Fibroblast of the conjunctiva (primary cell): Measurements from ENCODE around the gene TEX22.

Experiments
- DNase-seq: peaks from one replicate; pipeline ENCODE4 v3.0.0-alpha.2; 2010; ENCODE audit warnings: low read depth

TEX22 gene

GRCh38 chr14:105366386-105367074 lies 31.8 kb upstream of the TEX22 start:
- DNase-seq, result no peak

DNA sequence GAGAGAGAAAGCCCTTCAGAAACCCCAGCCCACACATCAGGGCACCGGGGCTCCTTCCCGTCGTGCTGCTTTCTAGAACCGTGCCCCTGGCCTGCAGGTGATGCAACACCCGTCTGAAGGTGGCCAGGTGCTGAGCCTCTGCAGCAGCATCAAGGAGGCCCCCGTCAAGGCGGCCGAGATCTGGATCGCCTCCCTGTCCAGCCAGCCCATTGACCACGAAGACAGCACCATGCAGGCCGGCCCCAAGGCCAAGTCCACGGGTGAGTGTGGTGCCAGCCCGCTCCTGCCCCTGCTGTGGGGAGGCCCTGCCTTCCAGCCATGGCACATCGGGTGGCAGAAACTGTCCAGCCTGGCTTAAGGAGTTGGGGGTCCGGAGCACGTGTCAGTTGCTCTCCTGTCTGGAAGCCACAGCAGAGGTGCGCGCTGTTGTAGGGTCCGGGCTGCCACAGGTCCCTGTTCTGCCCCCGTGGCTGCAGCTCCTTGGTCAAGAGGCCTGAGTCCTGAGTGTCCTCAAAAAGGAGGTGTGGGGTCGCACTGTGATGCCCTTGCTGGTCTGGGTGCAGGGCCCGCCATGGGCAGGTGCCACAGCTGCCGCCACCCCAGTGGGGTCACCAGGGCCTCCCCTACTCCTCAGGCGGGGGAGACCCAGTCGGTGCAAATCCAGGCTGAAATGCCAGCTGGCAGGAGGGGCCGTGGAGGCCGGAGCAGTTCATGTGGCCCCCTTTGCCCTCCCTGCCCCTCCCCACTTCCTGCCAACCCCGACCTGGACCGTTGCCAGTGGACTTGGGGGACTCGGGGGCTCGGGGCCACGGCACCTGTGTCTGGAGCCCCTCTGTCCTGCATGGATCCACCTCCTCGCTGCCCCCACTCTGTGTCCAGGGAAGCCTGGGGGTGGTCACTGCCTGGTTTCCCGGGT lies 31.0 kb upstream of the TEX22 start:
- DNase-seq, result no peak

DNA sequence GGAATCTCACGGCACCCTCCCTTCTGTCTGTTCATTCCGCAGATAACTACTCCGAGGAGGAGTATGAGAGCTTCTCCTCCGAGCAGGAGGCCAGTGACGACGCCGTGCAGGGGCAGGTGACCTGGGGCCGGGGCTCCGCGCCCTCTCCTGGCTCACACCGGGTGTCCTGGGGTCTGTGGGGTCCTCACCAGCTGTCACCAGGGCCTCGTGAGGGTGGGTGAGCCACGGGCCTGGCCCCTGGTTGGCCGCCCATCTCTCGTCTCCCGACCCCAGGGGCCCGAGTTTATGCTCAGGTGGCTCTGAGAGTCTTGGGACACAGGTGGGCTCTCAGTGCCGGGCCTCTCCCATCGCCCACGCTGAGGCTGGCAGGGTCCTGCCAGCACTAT lies 30.3 kb upstream of the TEX22 start:
- DNase-seq, result no peak

DNA sequence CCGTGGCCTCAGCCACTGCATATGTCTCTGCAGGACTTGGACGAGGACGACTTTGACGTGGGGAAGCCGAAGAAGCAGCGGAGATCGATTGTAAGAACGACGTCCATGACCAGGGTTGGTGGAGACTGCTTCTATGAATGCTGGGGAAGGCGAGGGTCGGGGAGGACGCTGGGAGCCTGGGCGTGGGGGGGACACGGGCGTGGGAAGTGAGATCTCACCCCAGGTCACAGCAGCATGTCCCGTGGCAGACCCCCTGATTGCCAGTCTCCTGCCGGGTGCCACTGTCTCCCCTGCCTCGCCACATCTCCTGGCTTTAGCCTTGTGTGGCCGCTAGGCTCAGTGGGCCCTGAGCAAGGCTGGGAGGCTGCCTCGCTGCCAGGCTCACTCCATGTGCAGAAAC lies 29.9 kb upstream of the TEX22 start:
- no peak for DNase-seq

DNA sequence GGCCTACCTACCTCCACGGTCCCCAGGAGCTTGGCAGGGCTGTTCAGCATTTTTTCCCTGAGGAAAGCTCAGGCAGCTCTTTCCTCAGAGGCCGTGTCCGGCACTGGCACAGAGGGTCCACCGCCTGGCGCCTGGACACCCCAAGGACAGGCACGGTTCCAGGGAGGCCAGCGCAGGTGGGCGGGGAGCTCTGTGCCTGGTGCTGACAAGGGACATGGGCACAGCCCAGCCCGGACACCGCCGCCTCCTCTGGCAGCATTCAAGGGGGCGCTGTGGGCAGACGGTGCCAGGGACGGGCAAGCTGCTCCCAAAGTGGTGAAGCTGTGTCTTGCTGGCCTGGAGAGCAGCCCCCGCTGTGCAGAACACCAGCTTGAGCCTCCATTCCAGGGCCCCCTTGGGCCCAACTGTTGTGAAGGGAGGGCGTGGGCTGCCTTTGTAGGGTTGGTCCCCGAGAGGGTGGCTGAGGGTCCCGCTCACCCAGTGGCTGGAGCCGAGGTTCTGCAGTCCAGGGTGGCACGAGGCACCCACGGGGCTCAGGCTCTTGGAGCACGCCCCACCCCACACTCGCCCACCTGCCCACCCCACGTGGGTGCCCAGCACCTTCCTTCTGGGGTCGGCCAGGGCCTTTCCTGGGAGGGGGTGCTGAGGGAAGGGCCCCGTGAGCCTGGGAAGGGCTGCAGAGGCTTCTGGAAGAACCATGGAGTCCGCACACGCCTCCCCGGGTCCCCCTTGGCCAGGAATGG lies 29.3 kb upstream of the TEX22 start:
- no peak for DNase-seq

DNA sequence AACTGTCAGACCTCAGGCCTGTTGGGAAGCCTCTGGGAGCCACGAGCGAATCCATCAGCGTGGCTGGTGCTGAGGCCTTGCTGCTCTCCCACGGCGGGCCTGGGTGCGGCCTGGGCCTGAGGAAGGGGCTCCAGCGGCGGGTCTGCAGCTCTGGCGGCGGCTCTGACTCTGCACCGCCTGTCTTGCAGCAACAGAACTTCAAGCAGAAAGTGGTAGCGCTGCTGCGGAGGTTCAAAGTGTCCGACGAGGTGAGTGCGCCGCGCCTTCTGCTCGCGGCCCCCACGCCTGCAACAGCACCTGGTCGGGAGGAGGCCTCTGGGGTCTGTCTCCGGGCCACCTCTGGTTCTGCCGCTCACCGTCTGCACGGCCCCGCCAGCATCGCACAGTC lies 28.7 kb upstream of the TEX22 start:
- no peak for DNase-seq

DNA sequence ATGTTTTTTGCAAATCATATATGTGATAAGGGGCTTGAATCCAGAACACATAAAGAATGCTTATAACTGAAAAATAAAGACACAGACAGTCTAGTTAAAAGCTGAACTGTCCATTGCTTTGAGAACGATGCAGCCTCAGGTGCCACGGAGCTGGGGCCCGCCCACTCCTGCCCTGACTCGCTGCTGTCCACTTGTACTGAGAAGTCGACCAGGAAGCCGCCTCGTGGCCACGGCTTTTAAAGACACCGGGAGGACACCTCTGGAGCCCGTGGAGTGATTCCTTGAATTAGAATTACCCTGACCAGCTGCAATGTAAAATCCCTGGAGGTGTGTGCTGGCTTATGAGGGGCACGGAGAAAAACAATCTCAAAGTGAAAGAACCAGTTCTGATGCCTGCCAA lies 23.9 kb upstream of the TEX22 start:
- no peak for DNase-seq

- no peak for DNase-seq
Observed at GRCh38 chr14:105375635-105376057, 22.7 kb upstream of the TEX22 start.

- DNase-seq, result no peak
Observed at GRCh38 chr14:105376521-105377440, 21.6 kb upstream of the TEX22 start.

- DNase-seq, result no peak
Observed at GRCh38 chr14:105377555-105378182, 20.7 kb upstream of the TEX22 start.

DNA sequence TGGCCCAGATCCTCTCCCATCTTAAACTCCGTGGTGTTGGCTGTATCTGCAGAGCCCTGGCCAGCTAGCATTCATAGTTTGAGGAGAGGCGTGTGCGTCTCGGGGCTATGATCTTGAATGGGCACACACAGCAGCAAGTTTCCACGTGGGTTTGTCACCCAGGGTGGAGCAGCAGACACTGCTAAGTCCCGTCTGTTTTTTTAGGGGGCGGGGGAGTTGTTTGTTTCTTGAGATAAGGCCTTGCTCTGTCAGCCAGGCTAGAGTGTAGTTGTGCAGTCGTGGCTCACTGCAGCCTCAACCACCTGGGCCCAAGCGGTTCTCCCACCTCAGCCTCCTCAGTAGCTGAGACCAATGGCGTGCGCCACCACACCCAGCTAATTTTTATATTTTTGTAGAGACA lies 20.1 kb upstream of the TEX22 start:
- no peak for DNase-seq

DNA sequence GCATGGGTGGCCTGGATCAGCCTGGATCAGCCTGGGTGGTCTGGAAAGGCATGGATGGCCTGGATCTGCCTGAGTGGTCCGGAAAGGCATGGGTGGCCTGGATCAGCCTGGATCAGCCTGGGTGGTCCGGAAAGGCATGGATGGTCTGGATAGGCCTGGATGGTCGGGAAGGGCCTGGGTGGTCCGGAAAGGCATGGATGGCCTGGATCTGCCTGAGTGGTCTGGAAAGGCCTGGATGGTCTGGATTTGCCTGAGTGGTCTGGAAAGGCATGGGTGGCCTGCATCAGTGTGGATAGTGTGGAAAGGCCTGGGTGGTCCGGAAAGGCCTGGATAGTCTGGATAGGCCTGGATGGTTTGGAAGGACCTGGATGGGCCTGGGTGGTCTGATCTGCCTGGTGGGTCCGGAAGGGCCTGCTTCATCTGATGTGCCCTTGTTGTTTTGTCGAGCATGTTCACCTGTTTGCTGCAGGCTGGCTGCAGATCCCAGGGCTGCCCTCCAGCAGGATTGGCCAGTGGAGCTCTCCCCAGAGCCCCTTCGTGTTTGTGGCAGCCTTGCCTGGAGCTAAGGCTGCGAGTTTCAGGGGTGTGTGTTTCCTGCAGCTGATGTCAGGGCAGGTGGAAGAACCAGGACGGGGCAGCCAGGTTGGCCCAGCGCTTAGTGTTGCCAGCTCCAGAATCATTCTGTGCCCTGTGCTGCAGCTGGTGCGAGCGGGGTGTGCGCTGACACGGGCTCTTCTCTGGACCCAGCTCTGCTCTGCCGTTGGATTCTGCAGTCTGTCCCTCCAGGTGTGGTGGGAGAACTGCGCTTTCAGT lies 19.3 kb upstream of the TEX22 start:
- no peak for DNase-seq

- DNase-seq, result no peak
Observed at GRCh38 chr14:105379946-105380345, 18.4 kb upstream of the TEX22 start.

DNA sequence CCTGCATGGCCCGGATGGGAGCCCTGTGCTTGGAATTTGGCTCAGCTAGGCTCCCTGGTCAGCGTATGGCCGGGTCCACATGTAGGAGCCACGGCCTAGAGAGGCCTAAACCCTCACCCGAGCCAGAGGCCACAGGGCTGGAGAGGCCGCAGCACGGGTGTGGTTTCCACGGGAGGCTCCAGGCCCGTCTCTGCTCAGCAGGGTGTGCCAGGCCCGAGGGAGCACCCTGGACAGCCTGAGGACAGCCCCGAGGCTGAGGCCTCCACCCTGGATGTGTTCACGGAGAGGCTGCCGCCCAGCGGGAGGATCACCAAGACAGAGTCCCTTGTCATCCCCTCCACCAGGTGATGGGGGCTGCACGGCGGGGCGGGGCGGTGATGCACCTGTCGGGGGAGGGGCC lies 17.6 kb upstream of the TEX22 start:
- DNase-seq, result no peak

GRCh38 chr14:105381446-105382342 lies 16.6 kb upstream of the TEX22 start:
- DNase-seq, result no peak

- DNase-seq, result no peak
Observed at GRCh38 chr14:105382343-105383082, 15.8 kb upstream of the TEX22 start.

- DNase-seq, result no peak
Observed at GRCh38 chr14:105383083-105383730, 15.1 kb upstream of the TEX22 start.

GRCh38 chr14:105384041-105384557 lies 14.2 kb upstream of the TEX22 start:
- DNase-seq, result no peak
